HCT116 (cell line): ENCODE results near the gene KMT2E. TPM values are rescaled to one million over a fixed set of nuclear protein-coding genes. Genes with fewer than 3 reads are reported as not detected.
A peak's percentile ranks its signal among the peaks of the same experiment; 100 is the strongest.

ENCODE experiments used
- ATAC-seq: fragments of 200-7000 bp; cut with Tn5 transposase; 2 replicates; pipeline ENCODE4 v1.9.1; 2020; ENCODE audit warnings: mild to moderate bottlenecking, moderate library complexity
- BruUV-seq: library from RNA; stranded (reverse); fragments of 400-500 nt; replicated peaks from 2 replicates; lab custom pipeline; 2021; lab: Mats Ljungman, UMichigan
- CTCF ChIA-PET: fragments of 300-600 bp; sonication (Branson Sonifier 250); formaldehyde crosslinking; loops from one replicate; lab custom pipeline; 2021; ENCODE audit warnings: antibody characterized with exemption; lab: Charles Lee
- POLR2A ChIA-PET: fragments of 300-600, 350-600 bp; sonication (Branson Sonifier 250); formaldehyde crosslinking; loops from one replicate; lab custom pipeline; 2021; ENCODE audit warnings: antibody characterized with exemption; lab: Charles Lee
- RAD21 ChIA-PET, 2 experiments: fragments of 300-600 bp; sonication (Branson Sonifier 250); formaldehyde crosslinking; loops; one replicate each; lab custom pipeline; 2023; ENCODE audit warnings: low total read pairs in 2 of 2; ENCODE audit not compliant: uncharacterized antibody in 2 of 2, unreplicated experiment in 2 of 2, low non-redundant PET in 1 of 2; lab: Charles Lee
- DNase-seq: peaks from one replicate; pipeline ENCODE4 v3.0.0-alpha.2; 2010; ENCODE audit warnings: low read depth, low spot score
- H2AFZ ChIP-seq: fragments of 200-600 bp; shearing (Covaris generic), sonication (generic); 2 replicates; pipeline ENCODE4 v1.6.1; 2017; ENCODE audit warnings: low read depth, mixed run types, mixed read lengths, antibody characterized with exemption, low read length; ENCODE audit not compliant: poor library complexity, severe bottlenecking
- H3K27ac ChIP-seq: 2 replicates; pipeline ENCODE4 v1.5.1; 2012; ENCODE audit warnings: low read depth, low read length
- H3K27me3 ChIP-seq: fragments of 200-600 bp; sonication (generic); 2 replicates; pipeline ENCODE4 v1.6.1; 2016; ENCODE audit warnings: mixed run types, low read length, mixed read lengths; ENCODE audit not compliant: insufficient read depth
- H3K36me3 ChIP-seq, 2 experiments: fragments of 200-500 bp in 1 of 2; fragments of 200-600 bp in 1 of 2; sonication (Bioruptor generic) in 1 of 2; sonication (generic) in 1 of 2; 2 replicates each; pipeline versions ENCODE4 v1.5.1 to v1.6.1; 2014 to 2016; ENCODE audit warnings: low read length in 2 of 2, inconsistent platforms in 1 of 2, mixed read lengths in 1 of 2, mixed run types in 1 of 2; ENCODE audit not compliant: insufficient read depth in 2 of 2, control insufficient read depth in 1 of 2
- H3K4me1 ChIP-seq, 2 experiments: fragments of 200-600 bp in 1 of 2; sonication (generic) in 1 of 2; 2 replicates each; pipeline versions ENCODE4 v1.5.1 to v1.6.1; 2012 to 2017; ENCODE audit warnings: low read length in 2 of 2, inconsistent platforms in 1 of 2, mild to moderate bottlenecking in 1 of 2, mixed read lengths in 1 of 2, mixed run types in 1 of 2, moderate library complexity in 1 of 2; ENCODE audit not compliant: insufficient read depth in 2 of 2, control insufficient read depth in 1 of 2
- H3K4me2 ChIP-seq: fragments of 200-600 bp; sonication (generic); 2 replicates; pipeline ENCODE4 v1.6.1; 2017; ENCODE audit warnings: mixed run types, low read length, mixed read lengths
- H3K4me3 ChIP-seq, 2 experiments: fragments of 200-600 bp in 1 of 2; sonication (generic) in 1 of 2; replicated peaks in 1 of 2; 2 replicates each; pipeline ENCODE4 v1.5.1; 2011 to 2016; ENCODE audit warnings: low read length in 2 of 2, control low read depth in 1 of 2, low read depth in 1 of 2, mild to moderate bottlenecking in 1 of 2, mixed read lengths in 1 of 2, mixed run types in 1 of 2
- H3K79me2 ChIP-seq: fragments of 200-600 bp; sonication (generic); 2 replicates; pipeline ENCODE4 v1.6.1; 2017; ENCODE audit warnings: mild to moderate bottlenecking, mixed run types, low read length, moderate library complexity, mixed read lengths; ENCODE audit not compliant: insufficient read depth
- H3K9ac ChIP-seq: fragments of 200-600 bp; sonication (generic); 2 replicates; pipeline ENCODE4 v1.6.1; 2016; ENCODE audit warnings: low read length, mixed read lengths
- H3K9me2 ChIP-seq: fragments of 200-600 bp; sonication (generic), shearing (Covaris generic); 2 replicates; pipeline ENCODE4 v1.6.1; 2017; ENCODE audit warnings: mixed run types, mild to moderate bottlenecking, moderate library complexity; ENCODE audit not compliant: insufficient read depth
- H3K9me3 ChIP-seq, 2 experiments: fragments of 200-500 bp in 1 of 2; fragments of 200-600 bp in 1 of 2; sonication (Bioruptor generic) in 1 of 2; sonication (generic) in 1 of 2; 2 replicates each; pipeline ENCODE4 v1.6.1; 2014 to 2017; ENCODE audit warnings: low read length in 2 of 2, mixed read lengths in 2 of 2, inconsistent platforms in 1 of 2, low read depth in 1 of 2, mild to moderate bottlenecking in 1 of 2, mixed run types in 1 of 2, moderate library complexity in 1 of 2; ENCODE audit not compliant: control insufficient read depth in 1 of 2, insufficient read depth in 1 of 2
- H4K20me1 ChIP-seq: fragments of 200-600 bp; sonication (generic), shearing (Covaris generic); 2 replicates; pipeline ENCODE4 v1.6.1; 2017; ENCODE audit warnings: mixed run types, mild to moderate bottlenecking, moderate library complexity; ENCODE audit not compliant: insufficient read depth
- EGR1 ChIP-seq: IDR thresholded peaks from 2 replicates; pipeline ENCODE4 v1.6.1; 2012; ENCODE audit warnings: low read depth
- ELF1 ChIP-seq: IDR thresholded peaks from 2 replicates; pipeline ENCODE4 v1.6.1; 2012; ENCODE audit warnings: low read depth, borderline replicate concordance
- EZH2phosphoT487 ChIP-seq: fragments of 200-600 bp; IDR thresholded peaks from 2 replicates; pipeline ENCODE4 v1.6.1; 2018; ENCODE audit warnings: antibody characterized with exemption, borderline replicate concordance
- FOSL1 ChIP-seq: IDR thresholded peaks from 2 replicates; pipeline ENCODE4 v1.6.1; 2012; ENCODE audit warnings: low read depth
- JUND ChIP-seq: IDR thresholded peaks from 2 replicates; pipeline ENCODE4 v1.6.1; 2012
- SP1 ChIP-seq: IDR thresholded peaks from 2 replicates; pipeline ENCODE4 v1.6.1; 2012; ENCODE audit warnings: low read depth
- SRF ChIP-seq: IDR thresholded peaks from 2 replicates; pipeline ENCODE4 v1.6.1; 2012; ENCODE audit warnings: low read depth
- TCF7L2 ChIP-seq: IDR thresholded peaks from 2 replicates; pipeline ENCODE4 v1.7.0; 2011; ENCODE audit warnings: borderline replicate concordance, inconsistent platforms; ENCODE audit not compliant: insufficient read depth, insufficient read length; ENCODE audit errors: extremely low read depth
- intact Hi-C: fragments of 100-400 bp; cut with micrococcal nuclease; formaldehyde crosslinking; loops from 2 replicates; pipeline ENCODE4 v1.10.0; 2022
- total RNA-seq: library from RNA; stranded (reverse); gene quantifications from one replicate; pipeline ENCODE4 v1.2.1, GENCODE V29; 2021; ENCODE audit not compliant: unreplicated experiment
- TF ChIP-seq, protein P1 (sequence below): IDR thresholded peaks from 2 replicates; pipeline ENCODE4 v1.6.1; 2012
- TF ChIP-seq, protein P2 (sequence below): IDR thresholded peaks from 2 replicates; pipeline ENCODE4 v1.6.1; 2012

Gene KMT2E
- total RNA-seq, 1 experiment from 2014 or later, result 39.8 TPM

DNA sequence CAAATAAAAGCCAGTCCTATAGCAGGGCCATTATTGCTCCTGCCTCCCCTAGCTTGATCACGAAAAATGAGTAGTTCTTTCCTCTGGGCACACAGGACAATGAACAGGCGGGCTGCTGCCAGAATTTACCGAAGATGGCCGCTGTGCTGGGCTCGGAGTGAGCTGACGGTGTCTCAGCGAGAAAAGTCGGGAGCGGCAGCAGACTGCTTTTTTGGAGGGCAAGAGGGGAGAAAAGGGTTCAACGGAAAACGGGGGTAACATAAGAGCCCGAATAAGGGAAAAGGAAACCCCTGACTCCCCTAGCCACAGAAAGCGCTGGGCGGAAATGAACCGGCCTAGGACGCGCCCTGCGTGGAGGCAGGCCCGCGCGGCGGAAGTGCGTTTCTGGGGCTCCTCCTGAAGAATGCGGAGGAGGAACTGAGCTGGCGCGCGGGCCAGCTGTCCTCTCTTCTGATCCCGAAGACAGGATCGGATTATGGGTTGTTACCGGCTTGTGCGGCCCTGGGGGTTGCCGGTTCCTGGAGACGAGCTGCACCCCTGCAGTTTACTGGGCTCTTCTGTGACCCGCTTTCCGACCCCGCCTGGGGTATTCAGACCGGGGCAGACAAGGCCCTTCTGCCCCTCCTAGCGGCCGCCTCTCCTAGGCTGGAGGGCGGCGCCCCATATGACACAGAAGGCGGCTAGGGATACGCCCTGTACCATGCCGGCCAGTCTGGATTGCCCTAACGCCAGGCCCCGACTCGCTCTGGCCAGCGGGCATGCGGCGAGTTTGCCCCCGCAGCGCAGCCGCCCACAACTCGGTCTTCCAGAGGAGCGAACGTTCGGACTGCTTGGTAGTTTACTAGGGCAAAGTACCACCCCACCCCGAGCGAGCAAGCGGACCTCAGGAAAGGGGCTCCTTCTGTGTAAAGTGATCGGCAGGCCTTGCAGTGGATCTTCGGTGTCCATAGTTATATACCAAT, 30.1 kb upstream of the KMT2E start (continued):
- TF ChIP-seq TCF7L2 (peak; percentile 20), ELF1 (peak; percentile 52), SP1 (peak; percentile 38; the same call in 1 of the 2 replicates), EGR1 (peak; percentile 90), JUND (peak; percentile 8; the same call in 1 of the 2 replicates), SRF (peak; percentile 60; the same call in 1 of the 2 replicates)
- TF ChIP-seq, protein P1, sequence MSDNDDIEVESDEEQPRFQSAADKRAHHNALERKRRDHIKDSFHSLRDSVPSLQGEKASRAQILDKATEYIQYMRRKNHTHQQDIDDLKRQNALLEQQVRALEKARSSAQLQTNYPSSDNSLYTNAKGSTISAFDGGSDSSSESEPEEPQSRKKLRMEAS, result peak; percentile 89

DNA sequence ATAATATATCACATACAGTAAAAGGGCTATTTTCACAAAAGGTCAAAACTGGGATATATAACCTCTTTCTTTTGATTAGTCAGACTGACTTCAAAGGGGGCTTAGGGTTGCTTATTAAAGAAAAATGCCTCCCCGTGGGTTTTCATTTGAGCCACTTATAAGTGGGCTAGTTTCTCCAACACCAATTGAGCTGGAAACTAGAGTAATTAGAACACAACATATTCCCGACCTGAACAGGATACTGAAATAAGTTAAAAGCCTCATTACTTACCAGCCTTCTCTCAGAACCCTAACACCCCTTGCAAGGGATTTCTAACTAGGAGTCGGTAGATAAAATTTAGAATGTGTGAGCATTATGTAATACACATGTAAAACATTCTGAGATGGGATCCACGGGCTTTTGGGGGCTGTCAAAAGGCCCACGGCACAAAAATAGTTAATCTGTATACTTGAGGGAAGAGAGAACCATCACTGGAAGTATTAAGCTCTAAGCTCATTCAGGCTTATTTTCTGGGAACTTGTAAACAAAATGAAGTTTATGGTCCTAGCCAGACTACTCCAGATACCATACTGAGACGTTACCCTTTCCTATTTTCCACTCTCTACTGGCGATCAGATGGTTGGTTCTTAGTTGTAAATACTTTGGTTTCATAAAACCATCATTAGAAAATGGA, 29.3 kb upstream of the KMT2E start:
- ChIA-PET CTCF (interaction anchor here (0.8 kb wide), 1 partner anchor 29 kb away, joined by 3 read pairs; no protein-coding TSS in a partner anchor), RAD21 (no interaction called here), POLR2A (interaction anchor here (1.1 to 2.5 kb wide), 3 partner anchors 12 to 30 kb away, joined by 3 to 18 read pairs (median 3); partner anchors contain the start of gene KMT2E)
- Histone ChIP-seq H3K27me3 (no peaks in the 10 kb centered on the region), H3K79me2 (peaks cover 48% of the 10 kb centered on the region), H3K9me3 (no peaks in the 10 kb centered on the region), H2AFZ (no peak overlapping the region), H3K4me1 (peaks cover 23 to 32% of the 10 kb centered on the region in 2 experiments), H3K4me2 (peak overlapping the region; percentile 88), H3K27ac (peak overlapping the region; percentile 91), H4K20me1 (no peaks in the 10 kb centered on the region), H3K4me3 (peak overlapping the region; percentile 68 to 76), H3K9me2 (no peaks in the 10 kb centered on the region), H3K9ac (peak overlapping the region; percentile 94), H3K36me3 (no peaks in the 10 kb centered on the region)
- no TSS peak for BruUV-seq
- DNase-seq (no peak), ATAC-seq (no peak)
- TF ChIP-seq EZH2phosphoT487 (no peak), FOSL1 (no peak), EGR1 (no peak), JUND (no peak), ELF1 (no peak), TCF7L2 (no peak)
- TF ChIP-seq, protein P1, result no peak
- TF ChIP-seq, protein P2, sequence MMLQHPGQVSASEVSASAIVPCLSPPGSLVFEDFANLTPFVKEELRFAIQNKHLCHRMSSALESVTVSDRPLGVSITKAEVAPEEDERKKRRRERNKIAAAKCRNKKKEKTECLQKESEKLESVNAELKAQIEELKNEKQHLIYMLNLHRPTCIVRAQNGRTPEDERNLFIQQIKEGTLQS, result no peak
- intact Hi-C loops, result loop anchor here (1.0 to 10.0 kb wide), 4 partner anchors 29 to 600 kb away; partner anchors contain the start of gene EFCAB10
